H1 (cell line): ENCODE results near the gene PCNP. TPM values are rescaled to one million over a fixed set of nuclear protein-coding genes. Genes with fewer than 3 reads are reported as not detected.

Experiments
- CTCF ChIA-PET: fragments of 300-600 bp; sonication (Branson Sonifier 250); formaldehyde crosslinking; loops from one replicate; lab custom pipeline; 2021; ENCODE audit not compliant: partially characterized antibody; lab: Charles Lee
- POLR2A ChIA-PET: fragments of 300-600 bp; sonication (Branson Sonifier 250); formaldehyde crosslinking; loops from one replicate; lab custom pipeline; 2021; ENCODE audit warnings: inconsistent platforms; ENCODE audit not compliant: partially characterized antibody; lab: Charles Lee
- DNase-seq, 2 experiments: peaks; one replicate each; pipeline versions ENCODE4 v3.0.0 to v3.0.0-alpha.2; 2010 to 2022; ENCODE audit warnings: low spot score in 2 of 2, low read depth in 1 of 2, mixed read lengths in 1 of 2
- FAIRE-seq: peaks from 2 replicates; lab custom pipeline; 2011; peaks lifted over from hg19 to GRCh38; lab: Jason Lieb, UNC
- H2AFZ ChIP-seq: 2 replicates; pipeline ENCODE4 v1.8.1; 2012; ENCODE audit warnings: low read length, inconsistent platforms
- H2AK5ac ChIP-seq: 2 replicates; pipeline ENCODE4 v1.6.1; 2013; ENCODE audit warnings: low read depth, low read length
- H2BK120ac ChIP-seq: replicated peaks from 2 replicates; pipeline ENCODE3; 2013; ENCODE audit warnings: low read depth, low read length, inconsistent platforms
- H2BK12ac ChIP-seq: 2 replicates; pipeline ENCODE4 v1.6.1; 2013; ENCODE audit warnings: low read depth, low read length
- H2BK15ac ChIP-seq: 2 replicates; pipeline ENCODE4 v1.6.1; 2013; ENCODE audit warnings: low read length
- H2BK20ac ChIP-seq: 2 replicates; pipeline ENCODE4 v1.6.1; 2013; ENCODE audit warnings: low read length
- H2BK5ac ChIP-seq: 2 replicates; pipeline ENCODE4 v1.6.1; 2013; ENCODE audit warnings: low read depth, low read length
- H3K14ac ChIP-seq: 2 replicates; pipeline ENCODE4 v1.6.1; 2013; ENCODE audit warnings: inconsistent platforms; ENCODE audit not compliant: insufficient read length
- H3K18ac ChIP-seq: 2 replicates; pipeline ENCODE4 v1.6.1; 2013; ENCODE audit warnings: low read length; ENCODE audit errors: extremely low read depth
- H3K23ac ChIP-seq: 2 replicates; pipeline ENCODE4 v1.6.1; 2013; ENCODE audit warnings: inconsistent platforms; ENCODE audit not compliant: insufficient read length
- H3K23me2 ChIP-seq: 2 replicates; pipeline ENCODE4 v1.6.1; 2013; ENCODE audit warnings: low read depth, low read length
- H3K27ac ChIP-seq: 2 replicates; pipeline ENCODE4 v1.6.1; 2011; ENCODE audit warnings: low read depth, low read length, inconsistent platforms
- H3K27me3 ChIP-seq, 4 experiments: replicated peaks in 1 of 4; 1 replicate in 1 of 4; 2 replicates in 3 of 4; pipeline versions ENCODE4 v1.6.1 to v1.8.1; 2011 to 2013; ENCODE audit warnings: low read length in 3 of 4, mild to moderate bottlenecking in 3 of 4, inconsistent platforms in 2 of 4, mixed read lengths in 2 of 4, moderate library complexity in 1 of 4; ENCODE audit not compliant: control insufficient read depth in 3 of 4, insufficient read depth in 3 of 4; ENCODE audit errors: extremely low read depth in 1 of 4
- H3K36me3 ChIP-seq, 4 experiments: 2 replicates each; pipeline versions ENCODE4 v1.6.1 to v1.8.1; 2011 to 2013; ENCODE audit warnings: mild to moderate bottlenecking in 4 of 4, low read length in 3 of 4, moderate library complexity in 2 of 4, control low read depth in 1 of 4, inconsistent platforms in 1 of 4; ENCODE audit not compliant: insufficient read depth in 4 of 4, control insufficient read depth in 2 of 4
- H3K4ac ChIP-seq: replicated peaks from 2 replicates; pipeline ENCODE3; 2013; ENCODE audit warnings: low read length, low read depth, mixed read lengths, inconsistent platforms; ENCODE audit not compliant: insufficient read length
- H3K4me1 ChIP-seq, 4 experiments: replicated peaks in 1 of 4; 1 replicate in 1 of 4; 2 replicates in 3 of 4; pipeline versions ENCODE4 v1.6.1 to v1.8.1; 2011 to 2013; ENCODE audit warnings: low read length in 3 of 4, inconsistent platforms in 2 of 4, mixed read lengths in 1 of 4; ENCODE audit not compliant: insufficient read depth in 4 of 4, control insufficient read depth in 3 of 4
- H3K4me2 ChIP-seq, 2 experiments: 2 replicates each; pipeline versions ENCODE4 v1.6.1 to v1.8.1; 2011 to 2013; ENCODE audit warnings: low read depth in 2 of 2, low read length in 2 of 2, control low read depth in 1 of 2, inconsistent platforms in 1 of 2, mild to moderate bottlenecking in 1 of 2; ENCODE audit not compliant: insufficient read depth in 1 of 2
- H3K4me3 ChIP-seq, 4 experiments: fragments of 200-600, 300-600 bp in 1 of 4; sonication (generic), shearing (Covaris generic), sonication (Bioruptor Twin) in 1 of 4; 2 replicates each; pipeline versions ENCODE4 v1.5.1 to v1.8.1; 2011 to 2016; ENCODE audit warnings: low read length in 4 of 4, low read depth in 3 of 4, control low read depth in 2 of 4, inconsistent platforms in 2 of 4, mild to moderate bottlenecking in 2 of 4, mixed read lengths in 1 of 4, moderate library complexity in 1 of 4; ENCODE audit not compliant: insufficient read depth in 2 of 4; ENCODE audit errors: extremely low read depth in 1 of 4
- H3K56ac ChIP-seq: replicated peaks from 2 replicates; pipeline ENCODE3; 2013; ENCODE audit warnings: low read depth, mild to moderate bottlenecking, mixed read lengths, low read length, inconsistent platforms; ENCODE audit not compliant: insufficient read length
- H3K79me1 ChIP-seq: 2 replicates; pipeline ENCODE4 v1.6.1; 2013; ENCODE audit warnings: low read depth, low read length, control low read depth
- H3K79me2 ChIP-seq, 2 experiments: 2 replicates each; pipeline versions ENCODE4 v1.6.1 to v1.8.1; 2012 to 2013; ENCODE audit warnings: low read length in 2 of 2, mild to moderate bottlenecking in 2 of 2, inconsistent platforms in 1 of 2; ENCODE audit not compliant: insufficient read depth in 2 of 2, control insufficient read depth in 1 of 2
- H3K9ac ChIP-seq, 4 experiments: replicated peaks in 1 of 4; 1 replicate in 1 of 4; 2 replicates in 3 of 4; pipeline versions ENCODE4 v1.6.1 to v1.8.1; 2011 to 2013; ENCODE audit warnings: low read depth in 3 of 4, low read length in 3 of 4, control low read depth in 2 of 4, mild to moderate bottlenecking in 2 of 4, moderate library complexity in 2 of 4, inconsistent platforms in 1 of 4; ENCODE audit errors: extremely low read depth in 1 of 4
- H3K9me3 ChIP-seq, 2 experiments: 2 replicates each; pipeline versions ENCODE4 v1.6.1 to v1.8.1; 2012 to 2013; ENCODE audit warnings: mild to moderate bottlenecking in 2 of 2, moderate library complexity in 2 of 2, control low read depth in 1 of 2, inconsistent platforms in 1 of 2, low read depth in 1 of 2, low read length in 1 of 2, mixed read lengths in 1 of 2; ENCODE audit not compliant: insufficient read depth in 2 of 2
- H4K20me1 ChIP-seq, 2 experiments: replicated peaks in 1 of 2; 2 replicates each; pipeline versions ENCODE3 to v1.8.1; 2011 to 2013; ENCODE audit warnings: inconsistent platforms in 2 of 2, low read length in 2 of 2, mild to moderate bottlenecking in 1 of 2; ENCODE audit not compliant: insufficient read depth in 2 of 2, control insufficient read depth in 1 of 2
- H4K5ac ChIP-seq: 2 replicates; pipeline ENCODE4 v1.6.1; 2013; ENCODE audit warnings: low read length, low read depth, mixed read lengths, inconsistent platforms; ENCODE audit not compliant: insufficient read length
- H4K8ac ChIP-seq: 2 replicates; pipeline ENCODE4 v1.8.0; 2013; ENCODE audit warnings: mild to moderate bottlenecking, moderate library complexity, low read length, inconsistent platforms; ENCODE audit not compliant: insufficient read depth; ENCODE audit errors: extremely low read depth
- H4K91ac ChIP-seq: replicated peaks from 2 replicates; pipeline ENCODE3; 2013; ENCODE audit warnings: low read length, mixed read lengths, inconsistent platforms; ENCODE audit not compliant: insufficient read length
- WGBS, 2 experiments: shearing (Covaris generic) in 1 of 2; methylation state at CpG; one replicate each; pipeline versions ENCODE4 v1.1.6 to v1.1.7; 2013 to 2015; ENCODE audit warnings: low lambda C conversion rate in 2 of 2, mixed read lengths in 2 of 2, inconsistent platforms in 1 of 2, low coverage in 1 of 2, missing lambda C conversion rate in 1 of 2; ENCODE audit not compliant: insufficient replicate concordance in 2 of 2, insufficient coverage in 1 of 2, insufficient read length in 1 of 2; ENCODE audit errors: extremely low coverage in 1 of 2, missing lambda C conversion rate in 1 of 2; 5-methylcytosine and 5-hydroxymethylcytosine counted together
- polyA plus RNA-seq, 7 experiments: library from polyadenylated mRNA; depleted of rRNA in 3 of 7; stranded (reverse) in 5 of 7; unstranded in 2 of 7; fragments of >200 nt in 5 of 7; fragments of 200-250 nt in 2 of 7; gene quantifications; 1 replicate in 5 of 7; 2 replicates in 1 of 7; 4 replicates in 1 of 7; pipeline versions ENCODE4 v1.2.1 to v1.2.3, GENCODE V29; 2011 to 2013; ENCODE audit warnings: missing spikeins in 2 of 7, mixed read lengths in 2 of 7
- total RNA-seq: library from RNA; stranded (reverse); fragmentation: NEBNext Ultra II Directional; extraction: Animal tissue kit (Norgen Biotek cat#: 25700); gene quantifications from 2 replicates; pipeline ENCODE4 v1.2.1, GENCODE V29; 2021

PCNP gene
- total and polyA plus RNA-seq, 2 of the 8 experiments (the other 6 are each of a cell fraction or from before 2014, with no cell fraction given): 29.1 to 192 TPM

DNA sequence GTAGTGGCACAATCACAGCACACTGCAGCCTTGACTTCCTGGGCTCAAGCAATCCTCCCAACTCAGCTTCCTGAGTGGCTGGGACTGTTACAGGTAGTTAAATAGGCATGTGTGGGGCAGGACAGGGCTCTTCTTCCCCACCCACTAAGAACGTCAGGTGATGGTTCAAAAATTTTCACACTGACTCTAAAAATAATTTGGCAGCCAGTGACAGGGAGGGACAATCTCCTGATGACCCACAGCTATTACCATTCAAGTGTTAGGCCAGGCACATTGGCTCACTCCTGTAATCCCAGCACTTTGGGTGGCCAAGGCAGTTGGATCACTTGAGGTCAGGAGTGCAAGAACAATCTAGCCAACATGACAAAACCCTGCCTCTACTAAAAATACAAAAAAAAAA is 24.5 kb upstream of the PCNP start:
- DNase-seq (no peak), FAIRE-seq (no peak)
- Histone ChIP-seq H3K4me2 (no peak overlapping the region), H2BK120ac (no peak overlapping the region), H4K91ac (peak overlapping the region; percentile 55), H3K23ac (no peak overlapping the region), H3K79me2 (no peaks in the 10 kb centered on the region), H3K4me3 (no peak overlapping the region), H3K14ac (no peak overlapping the region), H3K36me3 (peaks cover 0 to 4% (median 0%) of the 10 kb centered on the region in 4 experiments; a peak in 1 of 8 replicates), H2BK12ac (no peak overlapping the region), H2BK20ac (no peak overlapping the region), H3K18ac (no peak overlapping the region), H3K27me3 (no peaks in the 10 kb centered on the region), H4K5ac (no peak overlapping the region), H2AFZ (no peak overlapping the region), H3K23me2 (no peaks in the 10 kb centered on the region), H3K9me3 (peaks cover 16 to 19% of the 10 kb centered on the region in 2 experiments), H3K27ac (no peak overlapping the region), H2BK5ac (no peak overlapping the region), H2BK15ac (no peak overlapping the region), H2AK5ac (no peak overlapping the region), H4K8ac (no peak overlapping the region), H3K9ac (no peak overlapping the region), H3K56ac (no peak overlapping the region), H3K4ac (no peak overlapping the region), H3K4me1 (peaks cover 0 to 2% (median 0%) of the 10 kb centered on the region in 4 experiments; a peak in 1 of 7 replicates), H4K20me1 (no peaks in the 10 kb centered on the region), H3K79me1 (no peaks in the 10 kb centered on the region)
- 93% methylated on average over 1 of the region's 1 CpG; no CpG with 5 or more reads in 1 of the 2 experiments for WGBS, 2 experiments
- CTCF ChIA-PET: no interaction called here
- POLR2A ChIA-PET: interaction anchor here (1.6 kb wide), 1 partner anchor 19 kb away, joined by 4 read pairs; no protein-coding TSS in a partner anchor
